ENCODE data around the gene PTPN6. TPM values are rescaled to one million over a fixed set of nuclear protein-coding genes. Genes with fewer than 3 reads are reported as not detected.
"Not testable (repeated sequence)": the region's sequence is repeated elsewhere in the genome, so short reads cannot be mapped to it uniquely, and the experiment has no call there.

The PTPN6 gene
- total RNA-seq = 99.9 TPM

GRCh38 chr12:6950811-6951540, at the start of gene PTPN6:
TSS of gene PTPN6 (plus strand) at chr12:6951356. CDS start at chr12:6951513, 157 bp downstream.
- no peaks in the 10 kb centered on the region for H3K27me3 ChIP-seq (ENCODE audit: insufficient read depth, low read length)
- H3K9me3 ChIP-seq (ENCODE audit: low read depth, low read length) = no peaks in the 10 kb centered on the region
- peaks cover 73% of the 10 kb centered on the region for H3K4me1 ChIP-seq (ENCODE audit: insufficient read depth, low read length)
- H3K4me3 ChIP-seq (ENCODE audit: low read length) = peak within 1 kb of the TSS; percentile 90

- peaks cover 24% of the 10 kb centered on the region for H3K4me1 ChIP-seq (ENCODE audit: insufficient read depth, low read length)
- no peak overlapping the region for H3K4me3 ChIP-seq (ENCODE audit: low read length)
- no peaks in the 10 kb centered on the region for H3K27me3 ChIP-seq (ENCODE audit: insufficient read depth, low read length)
- H3K9me3 ChIP-seq (ENCODE audit: low read depth, low read length) = no peaks in the 10 kb centered on the region
Observed at GRCh38 chr12:6902448-6902847, 48.7 kb upstream of the PTPN6 start.

DNA sequence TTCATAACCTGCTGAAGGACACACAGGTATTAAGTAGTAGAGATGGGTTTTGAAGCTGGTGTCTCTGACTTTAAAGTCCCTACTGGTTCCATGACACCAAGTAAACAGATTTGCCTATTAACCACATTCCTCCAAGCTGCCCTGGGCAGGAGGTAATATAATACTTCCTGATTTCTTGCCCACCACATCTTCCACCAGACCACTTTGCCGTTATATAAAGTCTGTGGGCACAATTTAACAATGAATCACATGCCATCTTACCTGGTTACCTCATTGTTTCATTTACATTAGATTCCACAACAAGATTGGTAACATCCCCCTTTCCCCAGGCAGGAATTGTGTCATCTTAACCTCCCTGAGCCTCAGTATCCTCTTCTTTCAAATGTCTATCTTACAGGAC, 47.4 kb upstream of the PTPN6 start:
- no peak overlapping the region for H3K4me3 ChIP-seq (ENCODE audit: low read length)
- H3K9me3 ChIP-seq (ENCODE audit: low read depth, low read length) = no peaks in the 10 kb centered on the region
- no peaks in the 10 kb centered on the region for H3K27me3 ChIP-seq (ENCODE audit: insufficient read depth, low read length)
- peaks cover 24% of the 10 kb centered on the region for H3K4me1 ChIP-seq (ENCODE audit: insufficient read depth, low read length)

GRCh38 chr12:6904280-6905276, 46.6 kb upstream of the PTPN6 start, which contains the start of gene LRRC23:
TSS of gene LRRC23 (plus strand) at chr12:6904822. CDS start at chr12:6905634, 812 bp downstream.
- Histone ChIP-seq H3K4me1 (ENCODE audit: insufficient read depth, low read length) (peaks cover 24% of the 10 kb centered on the region), H3K4me3 (ENCODE audit: low read length) (peak within 1 kb of the TSS; percentile 56), H3K27me3 (ENCODE audit: insufficient read depth, low read length) (no peaks in the 10 kb centered on the region), H3K9me3 (ENCODE audit: low read depth, low read length) (no peaks in the 10 kb centered on the region)

GRCh38 chr12:6905414-6906040, 45.6 kb upstream of the PTPN6 start:
- H3K4me3 ChIP-seq (ENCODE audit: low read length) = no peak overlapping the region
- no peaks in the 10 kb centered on the region for H3K27me3 ChIP-seq (ENCODE audit: insufficient read depth, low read length)
- H3K9me3 ChIP-seq (ENCODE audit: low read depth, low read length) = no peaks in the 10 kb centered on the region
- peaks cover 15% of the 10 kb centered on the region for H3K4me1 ChIP-seq (ENCODE audit: insufficient read depth, low read length)

- not testable (repeated sequence) for H3K9me3 ChIP-seq (ENCODE audit: low read depth, low read length); H3K4me3 ChIP-seq (ENCODE audit: low read length); H3K27me3 ChIP-seq (ENCODE audit: insufficient read depth, low read length)
- peaks cover 15% of the 10 kb centered on the region for H3K4me1 ChIP-seq (ENCODE audit: insufficient read depth, low read length)
Observed at GRCh38 chr12:6908141-6908540, 43.0 kb upstream of the PTPN6 start.

DNA sequence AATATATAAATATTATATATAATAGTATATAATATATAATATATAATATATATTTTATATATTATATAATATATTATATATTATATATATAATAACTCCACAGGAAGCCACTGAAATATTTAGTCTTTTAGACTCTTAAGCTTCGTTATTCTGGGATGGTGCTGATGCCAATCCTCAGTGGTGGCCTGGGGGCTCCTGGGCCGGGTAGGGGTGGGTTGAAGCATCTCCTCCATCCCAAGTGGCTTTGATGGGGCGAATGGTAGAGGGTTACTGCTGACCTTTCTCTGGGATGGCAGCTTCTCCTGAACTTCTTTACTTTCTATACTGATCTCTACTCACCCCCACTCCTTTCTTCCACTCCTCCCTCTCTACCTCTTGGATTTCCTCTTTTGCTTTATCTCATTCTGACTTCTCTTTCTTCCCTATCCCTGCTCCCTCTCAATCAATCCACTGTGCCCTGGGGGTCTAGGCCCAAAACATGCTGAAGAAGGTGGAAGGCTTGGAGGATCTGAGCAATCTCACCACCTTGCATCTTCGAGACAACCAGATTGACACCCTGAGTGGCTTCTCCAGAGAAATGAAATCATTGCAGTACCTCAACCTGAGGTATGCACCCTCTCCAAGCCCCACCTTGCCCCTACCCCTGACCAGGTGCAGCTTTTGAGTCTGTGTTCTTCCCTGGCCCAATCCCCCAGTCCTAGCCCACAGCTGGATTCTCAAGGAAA, 41.6 kb upstream of the PTPN6 start:
- Histone ChIP-seq H3K4me1 (ENCODE audit: insufficient read depth, low read length) (peaks cover 18% of the 10 kb centered on the region), H3K27me3 (ENCODE audit: insufficient read depth, low read length) (peaks cover 9% of the 10 kb centered on the region), H3K9me3 (ENCODE audit: low read depth, low read length) (no peaks in the 10 kb centered on the region), H3K4me3 (ENCODE audit: low read length) (no peak overlapping the region)

DNA sequence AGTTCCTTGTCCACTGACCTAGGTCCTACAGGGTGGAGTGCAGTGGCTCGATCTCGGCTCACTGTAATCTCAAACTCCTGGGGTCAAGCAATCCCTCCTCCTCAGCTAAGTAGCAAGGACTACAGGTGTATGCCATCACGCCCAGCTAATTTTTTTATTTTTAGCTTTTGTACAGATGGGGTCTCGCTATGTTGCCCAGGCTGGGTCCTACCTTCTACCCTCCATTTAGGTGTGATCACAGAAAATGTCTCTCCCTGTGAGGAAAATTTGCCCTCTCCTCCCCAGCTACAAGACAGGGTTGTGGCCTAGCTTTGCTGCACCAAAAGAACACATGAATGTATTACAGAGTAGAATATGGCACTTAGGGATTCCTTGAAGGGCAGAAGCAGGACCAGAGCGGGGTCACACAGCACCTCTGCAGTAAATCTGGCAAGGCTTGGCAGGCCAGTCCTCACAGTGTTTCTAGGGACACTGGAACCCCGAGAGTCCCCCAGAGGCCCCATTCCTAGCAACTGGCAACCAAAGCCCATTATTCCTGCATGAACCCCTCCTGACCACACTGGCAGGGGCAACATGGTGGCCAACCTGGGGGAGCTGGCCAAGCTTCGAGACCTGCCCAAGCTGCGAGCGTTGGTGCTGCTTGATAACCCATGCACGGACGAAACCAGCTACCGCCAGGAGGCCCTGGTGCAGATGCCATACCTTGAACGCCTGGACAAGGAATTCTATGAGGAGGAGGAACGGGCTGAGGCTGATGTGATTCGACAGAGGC, 38.8 kb upstream of the PTPN6 start:
- Histone ChIP-seq H3K4me1 (ENCODE audit: insufficient read depth, low read length) (peaks cover 17% of the 10 kb centered on the region), H3K4me3 (ENCODE audit: low read length) (no peak overlapping the region), H3K9me3 (ENCODE audit: low read depth, low read length) (no peaks in the 10 kb centered on the region), H3K27me3 (ENCODE audit: insufficient read depth, low read length) (peaks cover 11% of the 10 kb centered on the region)

DNA sequence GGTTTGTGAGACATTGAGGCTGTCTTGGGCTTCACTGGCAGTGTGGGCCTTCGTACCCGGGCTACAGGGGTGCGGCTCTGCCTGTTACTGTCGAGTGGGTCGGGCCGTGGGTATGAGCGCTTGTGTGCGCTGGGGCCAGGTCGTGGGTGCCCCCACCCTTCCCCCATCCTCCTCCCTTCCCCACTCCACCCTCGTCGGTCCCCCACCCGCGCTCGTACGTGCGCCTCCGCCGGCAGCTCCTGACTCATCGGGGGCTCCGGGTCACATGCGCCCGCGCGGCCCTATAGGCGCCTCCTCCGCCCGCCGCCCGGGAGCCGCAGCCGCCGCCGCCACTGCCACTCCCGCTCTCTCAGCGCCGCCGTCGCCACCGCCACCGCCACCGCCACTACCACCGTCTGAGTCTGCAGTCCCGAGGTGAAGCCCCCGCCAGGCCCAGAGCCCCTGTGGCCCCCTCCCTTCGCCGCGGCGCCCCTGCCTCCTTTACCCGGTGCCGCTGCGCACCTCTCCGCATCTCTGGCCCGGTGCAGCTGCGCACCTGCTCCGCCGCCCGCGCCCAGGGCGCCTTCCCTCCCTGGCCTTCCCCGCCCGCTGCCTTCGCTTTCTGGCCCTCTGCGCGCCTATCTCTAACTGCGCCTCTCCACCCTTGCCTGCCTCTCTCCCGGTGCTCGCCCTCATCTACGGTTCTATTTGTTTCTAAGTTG, 36.8 kb upstream of the PTPN6 start, which contains the start of gene ENO2:
TSS of gene ENO2 (plus strand) at position 335 of the 701 bp plus-strand sequence. CDS start 1,253 bp downstream, outside the sequence.
- Histone ChIP-seq H3K9me3 (ENCODE audit: low read depth, low read length) (no peaks in the 10 kb centered on the region), H3K4me3 (ENCODE audit: low read length) (peak within 1 kb of the TSS; percentile 43), H3K27me3 (ENCODE audit: insufficient read depth, low read length) (peaks cover 11% of the 10 kb centered on the region), H3K4me1 (ENCODE audit: insufficient read depth, low read length) (peaks cover 17% of the 10 kb centered on the region)

DNA sequence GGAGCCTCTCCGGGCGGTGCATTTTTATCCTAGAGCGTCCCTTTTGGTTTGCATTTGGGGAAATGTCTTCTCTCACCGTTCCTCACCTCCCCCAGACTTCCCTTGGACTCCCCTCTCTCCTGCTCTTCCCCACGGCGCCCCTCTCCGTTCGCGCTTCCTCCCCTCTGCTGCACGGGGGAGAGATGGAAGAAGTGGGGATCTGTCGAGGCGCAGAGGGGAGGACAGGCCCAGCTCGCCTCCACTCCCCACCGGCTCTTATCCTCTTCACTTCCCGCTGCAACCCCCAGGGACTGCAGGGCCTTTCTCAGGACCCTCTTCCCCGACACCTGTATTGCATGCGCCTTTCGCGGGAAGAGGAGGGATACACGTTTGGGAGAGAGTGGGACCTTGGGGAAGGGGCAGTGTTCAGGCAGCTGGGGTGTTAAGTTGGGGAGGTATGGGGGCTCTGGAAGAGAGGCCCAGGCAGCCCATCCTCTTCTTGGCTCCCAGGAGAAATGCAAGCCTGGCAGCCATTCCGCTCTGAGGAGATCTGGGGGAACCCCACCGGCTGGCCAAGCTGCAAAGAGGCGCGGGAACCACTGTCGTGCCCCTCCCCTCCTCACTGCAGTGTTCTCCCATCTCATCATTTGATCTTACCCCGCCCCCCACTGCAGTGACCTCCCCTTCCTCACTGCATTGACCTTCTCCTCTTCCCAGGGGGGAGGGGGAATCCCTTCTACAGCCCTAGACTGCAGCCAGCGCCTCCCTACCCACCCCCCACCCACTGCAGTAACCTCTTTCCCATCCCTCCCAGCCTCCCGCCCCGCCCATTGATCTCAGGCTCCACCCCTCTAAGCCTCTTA, 36.0 kb upstream of the PTPN6 start:
- peaks cover 11% of the 10 kb centered on the region for H3K27me3 ChIP-seq (ENCODE audit: insufficient read depth, low read length)
- peaks cover 17% of the 10 kb centered on the region for H3K4me1 ChIP-seq (ENCODE audit: insufficient read depth, low read length)
- peak overlapping the region; percentile 43 for H3K4me3 ChIP-seq (ENCODE audit: low read length)
- H3K9me3 ChIP-seq (ENCODE audit: low read depth, low read length) = no peaks in the 10 kb centered on the region

DNA sequence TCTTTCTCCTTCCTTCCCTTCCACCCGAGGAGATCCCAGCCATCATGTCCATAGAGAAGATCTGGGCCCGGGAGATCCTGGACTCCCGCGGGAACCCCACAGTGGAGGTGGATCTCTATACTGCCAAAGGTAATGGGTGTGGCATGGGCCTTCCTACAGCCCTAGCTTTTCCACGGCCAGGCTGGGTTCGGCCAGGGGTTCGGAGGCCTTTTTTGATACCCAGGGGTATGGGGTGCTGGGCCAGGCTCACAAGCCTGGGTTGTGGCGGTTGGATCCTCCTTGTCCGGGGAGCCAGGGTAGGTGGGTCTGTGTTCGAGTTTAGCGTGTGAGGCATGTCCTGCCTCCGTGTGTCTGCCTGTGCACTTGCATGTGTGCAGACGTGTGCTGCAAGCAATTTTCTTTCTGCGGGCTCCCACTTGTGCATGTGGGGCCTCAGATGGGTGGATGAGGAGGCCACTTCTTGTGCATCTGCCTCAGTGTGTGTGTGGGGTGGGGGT, 35.3 kb upstream of the PTPN6 start:
- H3K27me3 ChIP-seq (ENCODE audit: insufficient read depth, low read length) = peaks cover 11% of the 10 kb centered on the region
- H3K9me3 ChIP-seq (ENCODE audit: low read depth, low read length) = no peaks in the 10 kb centered on the region
- peaks cover 17% of the 10 kb centered on the region for H3K4me1 ChIP-seq (ENCODE audit: insufficient read depth, low read length)

DNA sequence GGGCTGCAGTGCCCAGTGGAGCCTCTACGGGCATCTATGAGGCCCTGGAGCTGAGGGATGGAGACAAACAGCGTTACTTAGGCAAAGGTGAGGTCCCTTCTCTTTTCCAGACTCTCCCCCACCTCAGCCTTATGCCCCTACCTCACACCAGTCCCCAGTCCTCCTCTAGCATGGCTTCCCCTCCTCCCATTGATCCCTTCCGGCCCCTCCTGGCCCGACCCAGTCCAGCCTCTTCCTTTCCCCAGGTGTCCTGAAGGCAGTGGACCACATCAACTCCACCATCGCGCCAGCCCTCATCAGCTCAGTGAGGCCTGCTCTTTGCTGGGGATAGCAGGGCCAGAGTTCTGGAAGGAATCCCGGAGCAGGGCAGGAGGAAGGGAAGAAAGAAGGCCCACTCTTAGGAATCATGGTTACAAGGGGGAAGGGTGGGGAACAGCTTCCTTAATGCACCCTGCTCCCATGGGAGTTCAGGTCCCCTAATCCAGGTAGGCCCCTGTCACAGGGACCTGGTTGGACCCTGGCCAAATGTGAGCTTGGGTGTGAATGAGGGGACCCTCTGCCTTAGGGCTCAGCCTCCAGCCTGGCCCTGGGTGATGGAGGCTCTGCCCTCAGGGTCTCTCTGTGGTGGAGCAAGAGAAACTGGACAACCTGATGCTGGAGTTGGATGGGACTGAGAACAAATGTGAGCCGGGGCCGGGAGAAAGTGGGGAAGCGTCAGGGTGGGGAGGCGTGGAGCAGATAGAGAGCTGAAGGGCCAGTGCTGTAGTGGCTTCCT, 34.5 kb upstream of the PTPN6 start:
- no peaks in the 10 kb centered on the region for H3K9me3 ChIP-seq (ENCODE audit: low read depth, low read length)
- peaks cover 17% of the 10 kb centered on the region for H3K4me1 ChIP-seq (ENCODE audit: insufficient read depth, low read length)
- H3K4me3 ChIP-seq (ENCODE audit: low read length) = no peak overlapping the region
- peaks cover 11% of the 10 kb centered on the region for H3K27me3 ChIP-seq (ENCODE audit: insufficient read depth, low read length)

More for the DNA sequence above, 35.3 kb upstream of the PTPN6 start:
- no peak overlapping the region for H3K4me3 ChIP-seq (ENCODE audit: low read length)

All from mononuclear cell (primary cell).